Endothelial cell (in vitro differentiated cells): Measurements from ENCODE around the gene BCCIP. TPM values are rescaled to one million over a fixed set of nuclear protein-coding genes. Genes with fewer than 3 reads are reported as not detected.

ENCODE experiments used
- DNase-seq: peaks from one replicate; pipeline ENCODE4 v3.0.0; 2021; ENCODE audit warnings: low spot score
- H3K27ac Mint-ChIP-seq: one replicate; pipeline ENCODE4 v1.8.0; 2021; ENCODE audit warnings: mixed read lengths, inconsistent platforms; ENCODE audit not compliant: unreplicated experiment
- H3K27me3 Mint-ChIP-seq: one replicate; pipeline ENCODE4 v1.8.0; 2021; ENCODE audit warnings: mild to moderate bottlenecking, moderate library complexity, mixed read lengths, inconsistent platforms; ENCODE audit not compliant: unreplicated experiment
- H3K36me3 Mint-ChIP-seq: one replicate; pipeline ENCODE4 v1.8.0; 2021; ENCODE audit warnings: mild to moderate bottlenecking, low read depth, mixed read lengths, inconsistent platforms; ENCODE audit not compliant: unreplicated experiment
- H3K4me1 Mint-ChIP-seq: one replicate; pipeline ENCODE4 v1.8.0; 2021; ENCODE audit warnings: mild to moderate bottlenecking, mixed read lengths, inconsistent platforms; ENCODE audit not compliant: unreplicated experiment
- H3K4me3 Mint-ChIP-seq: one replicate; pipeline ENCODE4 v1.8.0; 2021; ENCODE audit warnings: mild to moderate bottlenecking, mixed read lengths, inconsistent platforms; ENCODE audit not compliant: unreplicated experiment
- H3K9me3 Mint-ChIP-seq: one replicate; pipeline ENCODE4 v1.8.0; 2021; ENCODE audit warnings: mixed read lengths, inconsistent platforms; ENCODE audit not compliant: unreplicated experiment
- total RNA-seq: library from RNA; stranded (reverse); fragmentation: NEBNext Ultra II Directional; extraction: Animal tissue kit (Norgen Biotek cat#: 25700); gene quantifications from one replicate; pipeline ENCODE4 v1.2.1, GENCODE V29; 2021; ENCODE audit not compliant: unreplicated experiment
- TF ChIP-seq, protein P1 (sequence below): fragments of 200-600 bp; sonication (generic); IDR thresholded peaks from one replicate; pipeline ENCODE4 v1.5.0; 2021; ENCODE audit warnings: antibody characterized with exemption; ENCODE audit not compliant: unreplicated experiment

The BCCIP gene
- total RNA-seq, 1 donor from 2014 or later, result 39.4 TPM

DNA sequence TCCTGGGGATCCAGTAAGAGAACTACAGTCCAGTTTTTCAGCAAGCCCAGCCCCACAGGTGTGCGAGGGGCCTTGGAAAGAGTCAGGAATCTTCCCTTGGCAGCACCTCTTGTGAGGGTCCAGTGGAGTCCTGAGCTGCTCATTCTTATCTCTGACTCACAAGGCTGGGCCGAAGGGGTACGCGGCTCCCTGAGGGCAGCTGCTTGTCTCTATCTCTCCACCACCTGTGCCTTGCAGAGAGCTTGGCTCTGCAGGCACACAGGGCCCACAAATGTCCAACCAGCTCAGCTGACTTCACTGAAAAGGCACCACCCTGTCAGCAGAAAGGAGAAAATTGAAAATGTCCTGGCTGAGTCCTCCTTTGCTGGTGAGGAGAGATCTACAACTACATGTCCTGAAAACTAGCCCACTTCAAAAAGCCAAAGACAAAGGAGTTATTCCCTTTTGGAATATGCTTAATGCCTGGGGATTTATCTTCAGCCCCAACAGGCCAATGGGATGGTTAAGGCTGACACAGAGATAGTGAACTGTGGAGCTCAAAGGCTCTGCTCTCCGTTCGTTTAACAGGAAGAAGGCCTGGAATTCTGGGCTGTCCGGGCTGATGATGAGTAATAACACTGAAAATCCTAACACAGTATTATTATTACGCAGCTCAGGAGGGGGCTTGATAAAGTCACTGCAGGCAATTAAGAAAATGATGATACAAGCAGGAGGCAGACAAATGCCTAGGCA is 23.7 kb upstream of the BCCIP start:
- H3K4me3 Mint-ChIP-seq, result no peak overlapping the region
- TF ChIP-seq, protein P1, sequence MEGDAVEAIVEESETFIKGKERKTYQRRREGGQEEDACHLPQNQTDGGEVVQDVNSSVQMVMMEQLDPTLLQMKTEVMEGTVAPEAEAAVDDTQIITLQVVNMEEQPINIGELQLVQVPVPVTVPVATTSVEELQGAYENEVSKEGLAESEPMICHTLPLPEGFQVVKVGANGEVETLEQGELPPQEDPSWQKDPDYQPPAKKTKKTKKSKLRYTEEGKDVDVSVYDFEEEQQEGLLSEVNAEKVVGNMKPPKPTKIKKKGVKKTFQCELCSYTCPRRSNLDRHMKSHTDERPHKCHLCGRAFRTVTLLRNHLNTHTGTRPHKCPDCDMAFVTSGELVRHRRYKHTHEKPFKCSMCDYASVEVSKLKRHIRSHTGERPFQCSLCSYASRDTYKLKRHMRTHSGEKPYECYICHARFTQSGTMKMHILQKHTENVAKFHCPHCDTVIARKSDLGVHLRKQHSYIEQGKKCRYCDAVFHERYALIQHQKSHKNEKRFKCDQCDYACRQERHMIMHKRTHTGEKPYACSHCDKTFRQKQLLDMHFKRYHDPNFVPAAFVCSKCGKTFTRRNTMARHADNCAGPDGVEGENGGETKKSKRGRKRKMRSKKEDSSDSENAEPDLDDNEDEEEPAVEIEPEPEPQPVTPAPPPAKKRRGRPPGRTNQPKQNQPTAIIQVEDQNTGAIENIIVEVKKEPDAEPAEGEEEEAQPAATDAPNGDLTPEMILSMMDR, result no peak
- peaks cover 24% of the 10 kb centered on the region for H3K36me3 Mint-ChIP-seq
- no peaks in the 10 kb centered on the region for H3K9me3 Mint-ChIP-seq
- H3K4me1 Mint-ChIP-seq, result no peaks in the 10 kb centered on the region
- peaks cover 2% of the 10 kb centered on the region for H3K27me3 Mint-ChIP-seq
- no peak overlapping the region for H3K27ac Mint-ChIP-seq
- DNase-seq, result no peak

DNA sequence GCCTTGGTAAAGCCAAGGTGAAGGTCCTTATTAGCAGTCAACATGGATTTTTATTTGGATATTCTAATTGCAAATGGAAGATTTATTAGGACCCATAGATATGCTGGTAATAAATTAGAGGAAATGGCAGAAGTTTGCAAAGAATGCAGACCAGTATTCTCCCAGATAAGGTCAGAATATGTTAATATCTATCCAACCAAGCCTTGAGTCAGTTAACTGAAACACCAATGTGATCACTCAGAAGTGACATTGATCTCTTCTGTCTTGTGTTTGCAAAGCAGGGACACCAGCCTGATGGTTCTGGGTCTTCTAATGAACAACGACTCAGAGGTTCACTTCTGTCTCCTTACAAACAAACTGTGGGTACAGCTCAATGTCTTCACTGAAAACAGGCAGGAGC is 21.8 kb upstream of the BCCIP start:
- peaks cover 2% of the 10 kb centered on the region for H3K27me3 Mint-ChIP-seq
- TF ChIP-seq, protein P1, result no peak
- H3K27ac Mint-ChIP-seq, result no peak overlapping the region
- H3K9me3 Mint-ChIP-seq, result no peaks in the 10 kb centered on the region
- no peak for DNase-seq
- H3K36me3 Mint-ChIP-seq, result peaks cover 24% of the 10 kb centered on the region
- peaks cover 4% of the 10 kb centered on the region for H3K4me1 Mint-ChIP-seq
- H3K4me3 Mint-ChIP-seq, result no peak overlapping the region

DNA sequence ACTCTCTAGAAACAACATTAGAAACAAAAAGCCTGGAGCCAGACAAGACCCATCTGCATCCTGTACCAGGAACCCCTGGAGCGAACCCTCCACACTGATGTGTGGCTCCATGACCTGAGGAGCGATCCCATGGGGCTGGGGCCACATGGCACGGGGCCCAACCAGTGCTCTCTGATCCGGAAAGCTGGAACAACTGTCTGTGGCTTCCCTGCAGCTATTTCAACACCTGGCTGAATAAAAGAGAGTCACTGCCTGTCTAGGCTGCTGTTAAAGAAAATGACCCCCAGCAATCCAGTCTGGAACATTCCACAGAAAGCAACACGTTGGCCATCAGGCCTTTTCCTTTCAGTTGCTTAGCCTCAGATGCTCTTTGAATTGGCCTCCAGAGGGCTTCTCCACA is 21.2 kb upstream of the BCCIP start:
- Mint-ChIP-seq H3K4me1 (peaks cover 6% of the 10 kb centered on the region), H3K9me3 (no peaks in the 10 kb centered on the region), H3K4me3 (no peak overlapping the region), H3K27me3 (peaks cover 5% of the 10 kb centered on the region), H3K36me3 (peaks cover 25% of the 10 kb centered on the region), H3K27ac (no peak overlapping the region)
- TF ChIP-seq, protein P1, result no peak
- DNase-seq, result no peak

DNA sequence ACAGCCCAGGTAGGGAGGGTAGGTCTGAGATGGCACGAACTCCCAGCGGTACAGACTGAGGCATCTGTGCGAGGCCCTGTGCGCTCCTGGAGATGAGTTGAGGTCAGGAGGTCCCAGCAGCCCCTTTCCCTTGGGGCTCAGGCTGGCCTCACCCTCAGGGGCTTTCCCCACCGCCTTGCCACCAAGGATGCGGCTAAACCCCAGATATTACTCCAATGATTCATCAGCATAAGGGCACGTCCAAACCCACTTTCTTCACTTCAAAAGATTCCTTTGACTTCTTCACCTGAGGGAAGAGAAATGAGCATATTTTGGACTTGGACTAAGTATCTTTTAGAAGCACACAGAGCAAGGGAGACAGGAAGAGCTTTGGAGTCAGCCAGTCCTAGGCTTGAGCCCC is 20.6 kb upstream of the BCCIP start:
- TF ChIP-seq, protein P1, result no peak
- Mint-ChIP-seq H3K36me3 (peaks cover 22% of the 10 kb centered on the region), H3K27ac (no peak overlapping the region), H3K9me3 (no peaks in the 10 kb centered on the region), H3K4me1 (peaks cover 10% of the 10 kb centered on the region), H3K27me3 (peaks cover 5% of the 10 kb centered on the region), H3K4me3 (no peak overlapping the region)
- no peak for DNase-seq

DNA sequence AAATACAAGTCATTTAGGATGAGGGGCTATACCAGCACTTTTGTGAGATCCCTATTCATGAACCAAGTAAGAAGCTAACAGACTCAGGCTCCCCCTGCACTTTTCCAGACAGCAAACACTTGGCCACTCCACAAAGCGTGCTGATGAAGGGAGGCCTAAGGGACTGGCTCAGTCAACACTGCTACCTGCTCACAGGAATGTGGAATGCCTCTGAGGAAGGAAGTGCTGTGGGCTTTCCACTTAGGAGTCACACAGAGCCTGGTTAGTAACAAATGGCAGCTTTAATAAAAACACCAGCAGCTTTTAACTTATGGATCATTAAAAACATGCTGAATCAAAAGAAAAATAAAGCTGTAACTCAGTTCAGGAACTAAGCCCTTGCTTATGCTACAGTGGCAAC is 15.3 kb upstream of the BCCIP start:
- Mint-ChIP-seq H3K4me1 (peaks cover 16% of the 10 kb centered on the region), H3K9me3 (no peaks in the 10 kb centered on the region), H3K27me3 (peaks cover 5% of the 10 kb centered on the region), H3K4me3 (no peak overlapping the region), H3K36me3 (peaks cover 20% of the 10 kb centered on the region), H3K27ac (peak overlapping the region; percentile 2)
- no peak for DNase-seq
- TF ChIP-seq, protein P1, result no peak
